DND-41 (cell line): Measurements from ENCODE around the gene PLCXD3.

Experiments
- CTCF ChIP-seq: IDR thresholded peaks from 2 replicates; pipeline ENCODE4 v1.5.1; 2012; ENCODE audit warnings: borderline replicate concordance, low read length, moderate library complexity, mild to moderate bottlenecking; ENCODE audit not compliant: poor library complexity, severe bottlenecking; ENCODE audit errors: extremely low read depth
- EZH2 ChIP-seq: IDR thresholded peaks from 3 replicates; pipeline ENCODE4 v1.6.1; 2012; ENCODE audit warnings: borderline replicate concordance, low read depth, mild to moderate bottlenecking, moderate library complexity, low read length, inconsistent platforms; ENCODE audit not compliant: severe bottlenecking

- TF ChIP-seq CTCF (no peak), EZH2 (no peak)
These were observed 231.4 kb downstream of the PLCXD3 start for GRCh38 chr5:41279040-41279439.
